Measurements from ENCODE around the gene MARCHF4. TPM values are rescaled to one million over a fixed set of nuclear protein-coding genes. Genes with fewer than 3 reads are reported as not detected.

The MARCHF4 gene
- total and polyA plus RNA-seq, 2 of the 4 experiments (the other 2 are of a cell fraction) = 2.3 to 12.0 TPM

DNA sequence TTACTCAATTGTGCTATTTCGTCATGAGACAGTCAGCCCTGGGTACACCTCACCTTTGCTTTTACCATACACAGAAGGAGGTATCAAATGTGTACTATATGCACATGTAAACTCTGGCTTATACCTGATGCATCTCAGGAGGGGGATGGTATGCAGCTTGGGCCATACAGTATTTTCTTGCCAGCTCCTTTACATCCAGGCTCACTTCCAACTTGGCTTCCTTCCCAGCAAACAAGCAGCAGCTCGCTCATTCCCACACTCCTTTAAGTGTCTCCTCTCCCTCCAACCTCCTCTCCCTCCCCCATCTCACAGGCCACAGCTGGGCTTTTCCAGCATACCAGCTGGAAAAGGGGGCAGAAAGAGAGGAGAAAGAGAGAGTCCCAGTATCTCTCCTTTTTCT is 9.6 kb downstream of the MARCHF4 start:
- Histone ChIP-seq H3K27ac (ENCODE audit: insufficient read depth, low read length) (no peak overlapping the region), H3K9me3 (ENCODE audit: control insufficient read depth, insufficient read depth, low read length) (no peaks in the 10 kb centered on the region), H3K14ac (replicated peaks; ENCODE audit: low read depth, low read length) (no peak overlapping the region; the same call in 1 of the 2 replicates), H3K4me3 (ENCODE audit: insufficient read depth, low read depth, low read length) (no peak overlapping the region), H4K8ac (ENCODE audit: low read depth in 2 of 2, low read length in 2 of 2) (no peak overlapping the region), H2BK20ac (ENCODE audit: low read depth, low read length) (no peak overlapping the region), H4K5ac (ENCODE audit: low read depth, low read length) (no peak overlapping the region), H3K79me1 (ENCODE audit: low read depth in 1 of 2, low read length in 2 of 2) (peaks cover 42 to 88% of the 10 kb centered on the region in 2 experiments), H2BK5ac (ENCODE audit: low read depth, low read length, poor library complexity, severe bottlenecking) (no peak overlapping the region), H3K4ac (ENCODE audit: low read depth, low read length) (no peak overlapping the region), H3K4me1 (ENCODE audit: control insufficient read depth, insufficient read depth, low read length) (peaks cover 4% of the 10 kb centered on the region), H3K23ac (ENCODE audit: low read depth, low read length) (no peak overlapping the region), H2AK9ac (replicated peaks; ENCODE audit: low read depth, low read length, poor library complexity) (no peak overlapping the region), H3K18ac (ENCODE audit: low read depth, low read length) (no peak overlapping the region), H3K36me3 (ENCODE audit: control insufficient read depth, insufficient read depth, low read length) (no peaks in the 10 kb centered on the region), H3K56ac (ENCODE audit: extremely low read depth, insufficient read depth, low read length) (no peak overlapping the region), H2AK5ac (ENCODE audit: low read depth, low read length) (no peak overlapping the region; the same call in 1 of the 2 replicates), H3K9me1 (ENCODE audit: insufficient read depth, low read length) (peaks cover 13% of the 10 kb centered on the region; the same call in 1 of the 2 replicates), H4K91ac (ENCODE audit: insufficient read depth, low read depth, low read length) (no peak overlapping the region), H2BK15ac (ENCODE audit: low read depth, low read length) (no peak overlapping the region; the same call in 2 of the 3 replicates), H3K9ac (ENCODE audit: low read depth, low read length) (no peak overlapping the region), H2BK120ac (ENCODE audit: low read depth, low read length) (no peak overlapping the region), H4K20me1 (ENCODE audit: insufficient read depth, low read length) (peaks cover 29% of the 10 kb centered on the region; the same call in 1 of the 2 replicates), H3K27me3 (ENCODE audit: control insufficient read depth, insufficient read depth, low read length) (no peaks in the 10 kb centered on the region), H3K4me2 (ENCODE audit: low read depth, low read length) (no peak overlapping the region), H2AFZ (replicated peaks; ENCODE audit: low read length, poor library complexity) (no peak overlapping the region)
- no peak for TF ChIP-seq FOS (IDR thresholded peaks at IDR 0.05; ENCODE audit: low read depth, low read length)
- no peak for TF ChIP-seq NFE2L2 (IDR thresholded peaks at IDR 0.05; ENCODE audit: low read depth, low read length)
- 0 out of 2 replicates have a peak, but pooled peaks have one; percentile 18 for TF ChIP-seq MXI1 (IDR thresholded peaks at IDR 0.05; ENCODE audit: borderline replicate concordance, low read depth, low read length)
- TF ChIP-seq CEBPB (IDR thresholded peaks at IDR 0.05; ENCODE audit: low read depth, low read length) = no peak
- TF ChIP-seq MAZ (IDR thresholded peaks at IDR 0.05; ENCODE audit: borderline replicate concordance, low read depth, low read length) = peak; percentile 61
- no peak for TF ChIP-seq CHD1 (IDR thresholded peaks at IDR 0.05; ENCODE audit: low read depth, low read length)
- no peak for TF ChIP-seq BHLHE40 (IDR thresholded peaks at IDR 0.05; ENCODE audit: low read depth, low read length)
- TF ChIP-seq RFX5 (IDR thresholded peaks at IDR 0.05; ENCODE audit: low read depth, low read length) = no peak
- no peak for TF ChIP-seq POLR2A (IDR thresholded peaks at IDR 0.05; ENCODE audit: low read depth, low read length)
- TF ChIP-seq SMC3 (IDR thresholded peaks at IDR 0.05; ENCODE audit: low read depth, low read length) = no peak
- TF ChIP-seq, protein P1, sequence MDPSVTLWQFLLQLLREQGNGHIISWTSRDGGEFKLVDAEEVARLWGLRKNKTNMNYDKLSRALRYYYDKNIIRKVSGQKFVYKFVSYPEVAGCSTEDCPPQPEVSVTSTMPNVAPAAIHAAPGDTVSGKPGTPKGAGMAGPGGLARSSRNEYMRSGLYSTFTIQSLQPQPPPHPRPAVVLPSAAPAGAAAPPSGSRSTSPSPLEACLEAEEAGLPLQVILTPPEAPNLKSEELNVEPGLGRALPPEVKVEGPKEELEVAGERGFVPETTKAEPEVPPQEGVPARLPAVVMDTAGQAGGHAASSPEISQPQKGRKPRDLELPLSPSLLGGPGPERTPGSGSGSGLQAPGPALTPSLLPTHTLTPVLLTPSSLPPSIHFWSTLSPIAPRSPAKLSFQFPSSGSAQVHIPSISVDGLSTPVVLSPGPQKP (IDR thresholded peaks at IDR 0.05; ENCODE audit: borderline replicate concordance, low read depth, low read length) = no peak
- no CpG with 5 or more reads among the region's 2 CpGs for WGBS, 2 experiments (ENCODE audit: extremely low coverage in 2 of 2, insufficient read length in 1 of 2)
- ATAC-seq (ENCODE audit: low read depth) = peak; percentile 88
- in situ Hi-C loops (cut with MboI; ENCODE audit: low sequenced_read_pairs) (no loop called here), intact Hi-C loops (cut with micrococcal nuclease) (no loop called here), dilution Hi-C loops (cut with HindIII; ENCODE audit: low sequenced_read_pairs, unreplicated experiment) (no loop called here)
- BruUV-seq (replicated peaks) = no TSS peak
- CTCF ChIA-PET = interaction anchor here (1.0 kb wide), 1 partner anchor 11 kb away, joined by 5 read pairs; no protein-coding TSS in a partner anchor
- POLR2A ChIA-PET (ENCODE audit: unreplicated experiment) = no interaction called here
- peak; percentile 92 for DNase-seq

All from IMR-90 (cell line).